H1 (cell line): Measurements from ENCODE around the gene G2E3. TPM values are rescaled to one million over a fixed set of nuclear protein-coding genes. Genes with fewer than 3 reads are reported as not detected.

Experiments
- CTCF ChIA-PET: fragments of 300-600 bp; sonication (Branson Sonifier 250); formaldehyde crosslinking; loops from one replicate; lab custom pipeline; 2021; ENCODE audit not compliant: partially characterized antibody; lab: Charles Lee
- POLR2A ChIA-PET: fragments of 300-600 bp; sonication (Branson Sonifier 250); formaldehyde crosslinking; loops from one replicate; lab custom pipeline; 2021; ENCODE audit warnings: inconsistent platforms; ENCODE audit not compliant: partially characterized antibody; lab: Charles Lee
- DNase-seq, 2 experiments: peaks; one replicate each; pipeline versions ENCODE4 v3.0.0 to v3.0.0-alpha.2; 2010 to 2022; ENCODE audit warnings: low spot score in 2 of 2, low read depth in 1 of 2, mixed read lengths in 1 of 2
- FAIRE-seq: peaks from 2 replicates; lab custom pipeline; 2011; peaks lifted over from hg19 to GRCh38; lab: Jason Lieb, UNC
- H2AFZ ChIP-seq: 2 replicates; pipeline ENCODE4 v1.8.1; 2012; ENCODE audit warnings: low read length, inconsistent platforms
- H2AK5ac ChIP-seq: 2 replicates; pipeline ENCODE4 v1.6.1; 2013; ENCODE audit warnings: low read depth, low read length
- H2BK120ac ChIP-seq: replicated peaks from 2 replicates; pipeline ENCODE3; 2013; ENCODE audit warnings: low read depth, low read length, inconsistent platforms
- H2BK12ac ChIP-seq: 2 replicates; pipeline ENCODE4 v1.6.1; 2013; ENCODE audit warnings: low read depth, low read length
- H2BK15ac ChIP-seq: 2 replicates; pipeline ENCODE4 v1.6.1; 2013; ENCODE audit warnings: low read length
- H2BK20ac ChIP-seq: 2 replicates; pipeline ENCODE4 v1.6.1; 2013; ENCODE audit warnings: low read length
- H2BK5ac ChIP-seq: 2 replicates; pipeline ENCODE4 v1.6.1; 2013; ENCODE audit warnings: low read depth, low read length
- H3K14ac ChIP-seq: 2 replicates; pipeline ENCODE4 v1.6.1; 2013; ENCODE audit warnings: inconsistent platforms; ENCODE audit not compliant: insufficient read length
- H3K18ac ChIP-seq: 2 replicates; pipeline ENCODE4 v1.6.1; 2013; ENCODE audit warnings: low read length; ENCODE audit errors: extremely low read depth
- H3K23ac ChIP-seq: 2 replicates; pipeline ENCODE4 v1.6.1; 2013; ENCODE audit warnings: inconsistent platforms; ENCODE audit not compliant: insufficient read length
- H3K23me2 ChIP-seq: 2 replicates; pipeline ENCODE4 v1.6.1; 2013; ENCODE audit warnings: low read depth, low read length
- H3K27ac ChIP-seq: 2 replicates; pipeline ENCODE4 v1.6.1; 2011; ENCODE audit warnings: low read depth, low read length, inconsistent platforms
- H3K27me3 ChIP-seq, 4 experiments: replicated peaks in 1 of 4; 1 replicate in 1 of 4; 2 replicates in 3 of 4; pipeline versions ENCODE4 v1.6.1 to v1.8.1; 2011 to 2013; ENCODE audit warnings: low read length in 3 of 4, mild to moderate bottlenecking in 3 of 4, inconsistent platforms in 2 of 4, mixed read lengths in 2 of 4, moderate library complexity in 1 of 4; ENCODE audit not compliant: control insufficient read depth in 3 of 4, insufficient read depth in 3 of 4; ENCODE audit errors: extremely low read depth in 1 of 4
- H3K36me3 ChIP-seq, 4 experiments: 2 replicates each; pipeline versions ENCODE4 v1.6.1 to v1.8.1; 2011 to 2013; ENCODE audit warnings: mild to moderate bottlenecking in 4 of 4, low read length in 3 of 4, moderate library complexity in 2 of 4, control low read depth in 1 of 4, inconsistent platforms in 1 of 4; ENCODE audit not compliant: insufficient read depth in 4 of 4, control insufficient read depth in 2 of 4
- H3K4ac ChIP-seq: replicated peaks from 2 replicates; pipeline ENCODE3; 2013; ENCODE audit warnings: low read length, low read depth, mixed read lengths, inconsistent platforms; ENCODE audit not compliant: insufficient read length
- H3K4me1 ChIP-seq, 4 experiments: replicated peaks in 1 of 4; 1 replicate in 1 of 4; 2 replicates in 3 of 4; pipeline versions ENCODE4 v1.6.1 to v1.8.1; 2011 to 2013; ENCODE audit warnings: low read length in 3 of 4, inconsistent platforms in 2 of 4, mixed read lengths in 1 of 4; ENCODE audit not compliant: insufficient read depth in 4 of 4, control insufficient read depth in 3 of 4
- H3K4me2 ChIP-seq, 2 experiments: 2 replicates each; pipeline versions ENCODE4 v1.6.1 to v1.8.1; 2011 to 2013; ENCODE audit warnings: low read depth in 2 of 2, low read length in 2 of 2, control low read depth in 1 of 2, inconsistent platforms in 1 of 2, mild to moderate bottlenecking in 1 of 2; ENCODE audit not compliant: insufficient read depth in 1 of 2
- H3K4me3 ChIP-seq, 4 experiments: fragments of 200-600, 300-600 bp in 1 of 4; sonication (generic), shearing (Covaris generic), sonication (Bioruptor Twin) in 1 of 4; 2 replicates each; pipeline versions ENCODE4 v1.5.1 to v1.8.1; 2011 to 2016; ENCODE audit warnings: low read length in 4 of 4, low read depth in 3 of 4, control low read depth in 2 of 4, inconsistent platforms in 2 of 4, mild to moderate bottlenecking in 2 of 4, mixed read lengths in 1 of 4, moderate library complexity in 1 of 4; ENCODE audit not compliant: insufficient read depth in 2 of 4; ENCODE audit errors: extremely low read depth in 1 of 4
- H3K56ac ChIP-seq: replicated peaks from 2 replicates; pipeline ENCODE3; 2013; ENCODE audit warnings: low read depth, mild to moderate bottlenecking, mixed read lengths, low read length, inconsistent platforms; ENCODE audit not compliant: insufficient read length
- H3K79me1 ChIP-seq: 2 replicates; pipeline ENCODE4 v1.6.1; 2013; ENCODE audit warnings: low read depth, low read length, control low read depth
- H3K79me2 ChIP-seq, 2 experiments: 2 replicates each; pipeline versions ENCODE4 v1.6.1 to v1.8.1; 2012 to 2013; ENCODE audit warnings: low read length in 2 of 2, mild to moderate bottlenecking in 2 of 2, inconsistent platforms in 1 of 2; ENCODE audit not compliant: insufficient read depth in 2 of 2, control insufficient read depth in 1 of 2
- H3K9ac ChIP-seq, 4 experiments: replicated peaks in 1 of 4; 1 replicate in 1 of 4; 2 replicates in 3 of 4; pipeline versions ENCODE4 v1.6.1 to v1.8.1; 2011 to 2013; ENCODE audit warnings: low read depth in 3 of 4, low read length in 3 of 4, control low read depth in 2 of 4, mild to moderate bottlenecking in 2 of 4, moderate library complexity in 2 of 4, inconsistent platforms in 1 of 4; ENCODE audit errors: extremely low read depth in 1 of 4
- H3K9me3 ChIP-seq, 2 experiments: 2 replicates each; pipeline versions ENCODE4 v1.6.1 to v1.8.1; 2012 to 2013; ENCODE audit warnings: mild to moderate bottlenecking in 2 of 2, moderate library complexity in 2 of 2, control low read depth in 1 of 2, inconsistent platforms in 1 of 2, low read depth in 1 of 2, low read length in 1 of 2, mixed read lengths in 1 of 2; ENCODE audit not compliant: insufficient read depth in 2 of 2
- H4K20me1 ChIP-seq, 2 experiments: replicated peaks in 1 of 2; 2 replicates each; pipeline versions ENCODE3 to v1.8.1; 2011 to 2013; ENCODE audit warnings: inconsistent platforms in 2 of 2, low read length in 2 of 2, mild to moderate bottlenecking in 1 of 2; ENCODE audit not compliant: insufficient read depth in 2 of 2, control insufficient read depth in 1 of 2
- H4K5ac ChIP-seq: 2 replicates; pipeline ENCODE4 v1.6.1; 2013; ENCODE audit warnings: low read length, low read depth, mixed read lengths, inconsistent platforms; ENCODE audit not compliant: insufficient read length
- H4K8ac ChIP-seq: 2 replicates; pipeline ENCODE4 v1.8.0; 2013; ENCODE audit warnings: mild to moderate bottlenecking, moderate library complexity, low read length, inconsistent platforms; ENCODE audit not compliant: insufficient read depth; ENCODE audit errors: extremely low read depth
- H4K91ac ChIP-seq: replicated peaks from 2 replicates; pipeline ENCODE3; 2013; ENCODE audit warnings: low read length, mixed read lengths, inconsistent platforms; ENCODE audit not compliant: insufficient read length
- BCL11A ChIP-seq, 2 experiments: IDR thresholded peaks; one replicate each; pipeline ENCODE4 v1.6.1; 2011; ENCODE audit warnings: low read depth in 2 of 2, low read length in 2 of 2, mild to moderate bottlenecking in 2 of 2
- CEBPB ChIP-seq: IDR thresholded peaks from 2 replicates; pipeline ENCODE4 v1.6.1; 2012; ENCODE audit warnings: low read depth, low read length
- CREB1 ChIP-seq: IDR thresholded peaks from 2 replicates; pipeline ENCODE4 v1.6.1; 2012; ENCODE audit warnings: inconsistent platforms
- E2F6 ChIP-seq: IDR thresholded peaks from 2 replicates; pipeline ENCODE4 v1.6.1; 2012; ENCODE audit warnings: inconsistent platforms
- JUND ChIP-seq: IDR thresholded peaks from 2 replicates; pipeline ENCODE4 v1.6.1; 2011; ENCODE audit warnings: mild to moderate bottlenecking, improper control_type of control experiment, low read length
- SIN3A ChIP-seq, 2 experiments: IDR thresholded peaks in 1 of 2; conservative IDR thresholded peaks in 1 of 2; 2 replicates each; pipeline ENCODE4 v1.6.1; 2011 to 2012; ENCODE audit warnings: low read length in 2 of 2, improper control_type of control experiment in 1 of 2, low read depth in 1 of 2, mild to moderate bottlenecking in 1 of 2
- SIRT6 ChIP-seq: IDR thresholded peaks from one replicate; pipeline ENCODE4 v1.7.1; 2012; ENCODE audit warnings: low read length, inconsistent platforms
- SP4 ChIP-seq: IDR thresholded peaks from 2 replicates; pipeline ENCODE4 v1.6.1; 2012; ENCODE audit warnings: low read length, inconsistent platforms
- YY1 ChIP-seq: IDR thresholded peaks from 2 replicates; pipeline ENCODE4 v1.6.1; 2011; ENCODE audit warnings: low read depth, mild to moderate bottlenecking, low read length
- WGBS, 2 experiments: shearing (Covaris generic) in 1 of 2; methylation state at CpG; one replicate each; pipeline versions ENCODE4 v1.1.6 to v1.1.7; 2013 to 2015; ENCODE audit warnings: low lambda C conversion rate in 2 of 2, mixed read lengths in 2 of 2, inconsistent platforms in 1 of 2, low coverage in 1 of 2, missing lambda C conversion rate in 1 of 2; ENCODE audit not compliant: insufficient replicate concordance in 2 of 2, insufficient coverage in 1 of 2, insufficient read length in 1 of 2; ENCODE audit errors: extremely low coverage in 1 of 2, missing lambda C conversion rate in 1 of 2; 5-methylcytosine and 5-hydroxymethylcytosine counted together
- polyA plus RNA-seq, 7 experiments: library from polyadenylated mRNA; depleted of rRNA in 3 of 7; stranded (reverse) in 5 of 7; unstranded in 2 of 7; fragments of >200 nt in 5 of 7; fragments of 200-250 nt in 2 of 7; gene quantifications; 1 replicate in 5 of 7; 2 replicates in 1 of 7; 4 replicates in 1 of 7; pipeline versions ENCODE4 v1.2.1 to v1.2.3, GENCODE V29; 2011 to 2013; ENCODE audit warnings: missing spikeins in 2 of 7, mixed read lengths in 2 of 7
- total RNA-seq: library from RNA; stranded (reverse); fragmentation: NEBNext Ultra II Directional; extraction: Animal tissue kit (Norgen Biotek cat#: 25700); gene quantifications from 2 replicates; pipeline ENCODE4 v1.2.1, GENCODE V29; 2021

G2E3 gene
- total and polyA plus RNA-seq, 2 of the 8 experiments (the other 6 are each of a cell fraction or from before 2014, with no cell fraction given) = 9.2 to 72.0 TPM

- H4K20me1 ChIP-seq = peaks cover 0 to 6% of the 10 kb centered on the region in 2 experiments
- H3K4me1 ChIP-seq = no peaks in the 10 kb centered on the region
- ChIA-PET CTCF (interaction anchor here (1.0 kb wide), 1 partner anchor 919 kb away, joined by 3 read pairs; no protein-coding TSS in a partner anchor), POLR2A (no interaction called here)
- DNase-seq = no peak
- peaks cover 9 to 88% (median 48%) of the 10 kb centered on the region in 4 experiments for H3K36me3 ChIP-seq
- no peak overlapping the region for H3K14ac ChIP-seq
- no peak for FAIRE-seq
- H2BK120ac ChIP-seq = no peak overlapping the region
- H3K4me2 ChIP-seq = no peak overlapping the region
- no peaks in the 10 kb centered on the region for H3K79me2 ChIP-seq
- WGBS, 2 experiments = 89% methylated on average over 8 of the region's 8 CpGs; no CpG with 5 or more reads in 1 of the 2 experiments
- no peak overlapping the region for H4K91ac ChIP-seq
- H4K8ac ChIP-seq = no peak overlapping the region
- no peak overlapping the region for H3K4me3 ChIP-seq
- H2AK5ac ChIP-seq = no peak overlapping the region
- no peak overlapping the region for H2BK20ac ChIP-seq
- no peak overlapping the region for H2BK15ac ChIP-seq
- no peak overlapping the region for H3K9ac ChIP-seq
- H2AFZ ChIP-seq = no peak overlapping the region
- no peaks in the 10 kb centered on the region for H3K9me3 ChIP-seq
- H3K79me1 ChIP-seq = no peaks in the 10 kb centered on the region
- H4K5ac ChIP-seq = no peak overlapping the region
- no peak overlapping the region for H2BK5ac ChIP-seq
- H2BK12ac ChIP-seq = no peak overlapping the region
- no peaks in the 10 kb centered on the region for H3K27me3 ChIP-seq
- peak overlapping the region; percentile 19; the same call in 1 of the 2 replicates for H3K27ac ChIP-seq
- no peak overlapping the region for H3K56ac ChIP-seq
- no peak overlapping the region for H3K4ac ChIP-seq
- H3K18ac ChIP-seq = no peak overlapping the region
- no peaks in the 10 kb centered on the region for H3K23me2 ChIP-seq
- no peak overlapping the region for H3K23ac ChIP-seq
- no peak for TF ChIP-seq SIN3A (conservative IDR thresholded peaks at IDR 0.05 in 1 of 2, IDR thresholded peaks at IDR 0.05 in 1 of 2; ENCODE audit: low read depth in 1 of 2, low read length in 2 of 2)
- no peak for TF ChIP-seq YY1
- TF ChIP-seq JUND = no peak
- TF ChIP-seq E2F6 = no peak
- TF ChIP-seq CREB1 = no peak
- TF ChIP-seq BCL11A (IDR thresholded peaks at IDR 0.05; ENCODE audit: low read depth in 2 of 2, low read length in 2 of 2) = no peak
- no peak for TF ChIP-seq SP4
- no peak for TF ChIP-seq SIRT6
- TF ChIP-seq CEBPB = no peak
These were observed 42.3 kb downstream of the G2E3 start for GRCh38 chr14:30600922-30601918.
